GM12878 (cell line): Measurements from ENCODE around the gene ATP5ME.

Experiments used
- ATF2 ChIP-seq: IDR thresholded peaks from 2 replicates; pipeline ENCODE4 v1.6.1; 2012; ENCODE audit warnings: low read length, inconsistent platforms
- CHD2 ChIP-seq: IDR thresholded peaks from 2 replicates; pipeline ENCODE4 v1.6.1; 2011; ENCODE audit warnings: low read depth, low read length, improper control_type of control experiment, borderline replicate concordance
- CHD4 ChIP-seq: fragments of 200-600 bp; sonication (generic); IDR thresholded peaks from 2 replicates; pipeline ENCODE4 v1.6.1; 2016; ENCODE audit warnings: mild to moderate bottlenecking
- CTCF ChIP-seq, 3 experiments: IDR thresholded peaks in 2 of 3; conservative IDR thresholded peaks in 1 of 3; 2 replicates each; pipeline ENCODE4 v1.5.1; 2011; ENCODE audit warnings: low read depth in 3 of 3, low read length in 3 of 3, mild to moderate bottlenecking in 3 of 3, control low read depth in 2 of 3, moderate library complexity in 2 of 3, inconsistent platforms in 1 of 3, mixed read lengths in 1 of 3; ENCODE audit not compliant: control insufficient read depth in 2 of 3, insufficient read depth in 1 of 3; ENCODE audit errors: extremely low read depth in 1 of 3
- MEF2B ChIP-seq: fragments of 450-650 bp; IDR thresholded peaks from 2 replicates; pipeline ENCODE4 v1.6.1; 2018; ENCODE audit warnings: mild to moderate bottlenecking, moderate library complexity; ENCODE audit not compliant: partially characterized antibody, poor library complexity, severe bottlenecking
- NR2F1 ChIP-seq: fragments of 450-650 bp; conservative IDR thresholded peaks from 2 replicates; pipeline ENCODE4 v1.6.1; 2017; ENCODE audit warnings: mild to moderate bottlenecking
- PKNOX1 ChIP-seq: fragments of 450-650 bp; IDR thresholded peaks from 2 replicates; pipeline ENCODE4 v1.6.1; 2016; ENCODE audit warnings: mild to moderate bottlenecking
- REST ChIP-seq: IDR thresholded peaks from 2 replicates; pipeline ENCODE4 v1.6.1; 2012; ENCODE audit warnings: mild to moderate bottlenecking, low read depth, low read length
- TBL1XR1 ChIP-seq: IDR thresholded peaks from 2 replicates; pipeline ENCODE4 v1.6.1; 2012; ENCODE audit warnings: low read depth, low read length, improper control_type of control experiment
- ZBTB11 ChIP-seq: fragments of 450-650 bp; formaldehyde crosslinking; IDR thresholded peaks from 2 replicates; pipeline ENCODE4 v1.5.0; 2022; ENCODE audit warnings: mild to moderate bottlenecking, missing genetic modification characterization
- ZNF207 ChIP-seq: fragments of 450-650 bp; IDR thresholded peaks from 2 replicates; pipeline ENCODE4 v1.6.1; 2014; ENCODE audit warnings: antibody characterized with exemption, mild to moderate bottlenecking, borderline replicate concordance
- ZNF24 ChIP-seq: fragments of 450-650 bp; IDR thresholded peaks from 2 replicates; pipeline ENCODE4 v1.6.1; 2017; ENCODE audit warnings: antibody characterized with exemption, mild to moderate bottlenecking
- ZNF274 ChIP-seq: IDR thresholded peaks from one replicate; pipeline ENCODE4 v1.8.0; 2011; ENCODE audit not compliant: insufficient read length, insufficient read depth

- TF ChIP-seq TBL1XR1 (no peak), CTCF (IDR thresholded peaks at IDR 0.05 in 2 of 3, conservative IDR thresholded peaks at IDR 0.05 in 1 of 3; ENCODE audit: control insufficient read depth in 2 of 3, extremely low read depth in 1 of 3, insufficient read depth in 1 of 3, low read depth in 3 of 3, low read length in 3 of 3) (no peak), REST (no peak), MEF2B (no peak), ZBTB11 (no peak), ATF2 (no peak), ZNF24 (no peak), NR2F1 (no peak), ZNF274 (no peak), CHD2 (no peak), PKNOX1 (no peak), CHD4 (no peak), ZNF207 (no peak)
Measured at GRCh38 chr4:717601-718320, 43.7 kb upstream of the ATP5ME start.
